Chondrocyte (in vitro differentiated cells): ENCODE measurements around the gene DDN. TPM values are rescaled to one million over a fixed set of nuclear protein-coding genes. Genes with fewer than 3 reads are reported as not detected.

ENCODE experiments used
- DNase-seq: peaks from one replicate; pipeline ENCODE4 v3.0.0; 2021; ENCODE audit warnings: mixed read lengths, low spot score
- H3K27ac Mint-ChIP-seq: one replicate; pipeline ENCODE4 v1.8.0; 2021; ENCODE audit warnings: mild to moderate bottlenecking, moderate library complexity, mixed read lengths; ENCODE audit not compliant: unreplicated experiment
- H3K27me3 Mint-ChIP-seq: 2 replicates; pipeline ENCODE4 v1.8.0; 2021; ENCODE audit warnings: low read depth, mixed read lengths
- H3K36me3 Mint-ChIP-seq: 2 replicates; pipeline ENCODE4 v1.8.0; 2021; ENCODE audit warnings: low read depth, mixed read lengths
- H3K4me1 Mint-ChIP-seq: 2 replicates; pipeline ENCODE4 v1.8.0; 2021; ENCODE audit warnings: low read depth, mild to moderate bottlenecking, mixed read lengths
- H3K4me3 Mint-ChIP-seq: one replicate; pipeline ENCODE4 v1.8.0; 2021; ENCODE audit warnings: mild to moderate bottlenecking, moderate library complexity, mixed read lengths; ENCODE audit not compliant: unreplicated experiment
- H3K9me3 Mint-ChIP-seq: 2 replicates; pipeline ENCODE4 v1.8.0; 2021; ENCODE audit warnings: low read depth, mixed read lengths
- CTCF ChIP-seq: fragments of 200-600 bp; sonication (generic); IDR thresholded peaks from 2 replicates; pipeline ENCODE4 v1.5.0; 2021; ENCODE audit warnings: antibody characterized with exemption, mild to moderate bottlenecking, moderate library complexity
- total RNA-seq: library from RNA; stranded (reverse); gene quantifications from 3 replicates; pipeline ENCODE4 v1.2.1, GENCODE V29; 2021

DDN gene
- total RNA-seq, 1 donor from 2014 or later = 0.72 TPM

- TF ChIP-seq CTCF = no peak
- H3K27me3 Mint-ChIP-seq = no peaks in the 10 kb centered on the region
- peak; percentile 30 for DNase-seq
- H3K4me1 Mint-ChIP-seq = no peaks in the 10 kb centered on the region
- H3K9me3 Mint-ChIP-seq = no peaks in the 10 kb centered on the region
- H3K36me3 Mint-ChIP-seq = peaks cover 31% of the 10 kb centered on the region
- H3K27ac Mint-ChIP-seq = no peak overlapping the region
- no peak overlapping the region for H3K4me3 Mint-ChIP-seq
These were observed 30.9 kb upstream of the DDN start for GRCh38 chr12:49030119-49030518.

GRCh38 chr12:49028666-49029275 is 29.6 kb upstream of the DDN start:
- Mint-ChIP-seq H3K27ac (no peak overlapping the region), H3K4me1 (no peaks in the 10 kb centered on the region), H3K9me3 (no peaks in the 10 kb centered on the region), H3K27me3 (no peaks in the 10 kb centered on the region), H3K36me3 (peaks cover 29% of the 10 kb centered on the region), H3K4me3 (no peak overlapping the region)
- peak; percentile 77 for DNase-seq
- no peak for TF ChIP-seq CTCF

- Mint-ChIP-seq H3K4me3 (no peak overlapping the region), H3K36me3 (peaks cover 29% of the 10 kb centered on the region), H3K27me3 (no peaks in the 10 kb centered on the region), H3K4me1 (no peaks in the 10 kb centered on the region), H3K27ac (no peak overlapping the region), H3K9me3 (no peaks in the 10 kb centered on the region)
- TF ChIP-seq CTCF = no peak
- DNase-seq = peak; percentile 65
These were observed 28.8 kb upstream of the DDN start for GRCh38 chr12:49027846-49028555.

- DNase-seq = peak; percentile 84
- Mint-ChIP-seq H3K27ac (no peak overlapping the region), H3K36me3 (peaks cover 30% of the 10 kb centered on the region), H3K4me1 (no peaks in the 10 kb centered on the region), H3K4me3 (no peak overlapping the region), H3K27me3 (no peaks in the 10 kb centered on the region), H3K9me3 (no peaks in the 10 kb centered on the region)
- TF ChIP-seq CTCF = no peak
These were observed 27.7 kb upstream of the DDN start for GRCh38 chr12:49026678-49027480.

- H3K27ac Mint-ChIP-seq = no peak overlapping the region
- peaks cover 32% of the 10 kb centered on the region for H3K36me3 Mint-ChIP-seq
- no peaks in the 10 kb centered on the region for H3K4me1 Mint-ChIP-seq
- no peaks in the 10 kb centered on the region for H3K9me3 Mint-ChIP-seq
- no peak for TF ChIP-seq CTCF
- DNase-seq = peak; percentile 69
- no peak overlapping the region for H3K4me3 Mint-ChIP-seq
- H3K27me3 Mint-ChIP-seq = no peaks in the 10 kb centered on the region
These were observed 26.9 kb upstream of the DDN start for GRCh38 chr12:49026101-49026500.
